WERI-Rb-1 (cell line): ENCODE results near the gene KLK13.

Experiments used
- DNase-seq: peaks from one replicate; pipeline ENCODE4 v3.0.0-alpha.2; 2020
- H3K27ac ChIP-seq: fragments of 250-450 bp; sonication (Bioruptor Pico); 2 replicates; pipeline ENCODE4 v1.5.1; 2020; ENCODE audit warnings: mild to moderate bottlenecking, moderate library complexity
- H3K27me3 ChIP-seq: fragments of 250-450 bp; sonication (Bioruptor Pico); 2 replicates; pipeline ENCODE4 v1.5.1; 2021; ENCODE audit warnings: mild to moderate bottlenecking, low read depth, moderate library complexity; ENCODE audit not compliant: insufficient read depth, severe bottlenecking
- H3K36me3 ChIP-seq: fragments of 250-450 bp; sonication (Bioruptor Pico); 2 replicates; pipeline ENCODE4 v1.5.1; 2020; ENCODE audit warnings: mild to moderate bottlenecking, moderate library complexity
- H3K4me3 ChIP-seq: 2 replicates; pipeline ENCODE4 v1.5.1; 2011; ENCODE audit warnings: low read depth, mild to moderate bottlenecking, control low read depth, low read length
- H3K9me3 ChIP-seq: fragments of 250-450 bp; sonication (Bioruptor Pico); 2 replicates; pipeline ENCODE4 v1.5.1; 2021; ENCODE audit warnings: mild to moderate bottlenecking, moderate library complexity; ENCODE audit not compliant: severe bottlenecking
- CTCF ChIP-seq: IDR thresholded peaks from 2 replicates; pipeline ENCODE4 v1.5.1; 2011; ENCODE audit warnings: low read depth, mild to moderate bottlenecking, control low read depth, inconsistent platforms, low read length

The KLK13 gene

GRCh38 chr19:51020988-51021651, 43.8 kb downstream of the KLK13 start:
- H3K27me3 ChIP-seq, result peaks cover 82% of the 10 kb centered on the region
- H3K4me3 ChIP-seq, result no peak overlapping the region
- no peaks in the 10 kb centered on the region for H3K36me3 ChIP-seq
- no peak overlapping the region for H3K27ac ChIP-seq
- H3K9me3 ChIP-seq, result no peaks in the 10 kb centered on the region
- DNase-seq, result no peak
- peak; percentile 61 for TF ChIP-seq CTCF

- Histone ChIP-seq H3K9me3 (no peaks in the 10 kb centered on the region), H3K27me3 (peaks cover 91% of the 10 kb centered on the region), H3K36me3 (no peaks in the 10 kb centered on the region), H3K4me3 (no peak within 1 kb of the TSS), H3K27ac (no peak within 1 kb of the TSS)
- no peak for TF ChIP-seq CTCF
- DNase-seq, result no peak
Measured at GRCh38 chr19:51019544-51019925, 45.4 kb downstream of the KLK13 start, which contains the start of gene KLK10. Gene KLK10 (minus strand): TSS chr19:51019709. CDS start chr19:51019130, 579 bp downstream.

- no peak for TF ChIP-seq CTCF
- Histone ChIP-seq H3K4me3 (no peak overlapping the region), H3K9me3 (no peaks in the 10 kb centered on the region), H3K36me3 (no peaks in the 10 kb centered on the region), H3K27ac (no peak overlapping the region), H3K27me3 (peaks cover 95% of the 10 kb centered on the region)
- no peak for DNase-seq
Measured at GRCh38 chr19:51018745-51019543, 45.9 kb downstream of the KLK13 start.

GRCh38 chr19:51016798-51017683, 47.9 kb downstream of the KLK13 start:
- DNase-seq, result peak; percentile 61
- H3K27me3 ChIP-seq, result peaks cover 96% of the 10 kb centered on the region
- no peak overlapping the region for H3K27ac ChIP-seq
- no peak overlapping the region for H3K4me3 ChIP-seq
- H3K9me3 ChIP-seq, result no peaks in the 10 kb centered on the region
- peak; percentile 82 for TF ChIP-seq CTCF
- no peaks in the 10 kb centered on the region for H3K36me3 ChIP-seq

- Histone ChIP-seq H3K36me3 (no peaks in the 10 kb centered on the region), H3K4me3 (no peak overlapping the region), H3K27me3 (peaks cover 95% of the 10 kb centered on the region), H3K27ac (no peak overlapping the region), H3K9me3 (no peaks in the 10 kb centered on the region)
- TF ChIP-seq CTCF, result no peak
- no peak for DNase-seq
Measured at GRCh38 chr19:51015691-51016267, 49.1 kb downstream of the KLK13 start.
